ENCODE measurements around the gene FAH. TPM values are rescaled to one million over a fixed set of nuclear protein-coding genes. Genes with fewer than 3 reads are reported as not detected.

FAH gene
- total RNA-seq, 1 experiment from 2014 or later = 21.4 TPM

GRCh38 chr15:80208758-80209734, 56.2 kb downstream of the FAH start:
- no peak overlapping the region for H3K4me3 ChIP-seq (ENCODE audit: insufficient read depth, low read depth, low read length)
- DNase-seq = no peak
- no peaks in the 10 kb centered on the region for H3K27me3 ChIP-seq (ENCODE audit: control insufficient read depth, insufficient read depth, low read length)
- H3K36me3 ChIP-seq (replicated peaks; ENCODE audit: control insufficient read depth, insufficient read depth, low read length) = no peaks in the 10 kb centered on the region

GRCh38 chr15:80210611-80211573, 58.1 kb downstream of the FAH start:
- DNase-seq = no peak
- Histone ChIP-seq H3K4me3 (ENCODE audit: insufficient read depth, low read depth, low read length) (no peak overlapping the region), H3K27me3 (ENCODE audit: control insufficient read depth, insufficient read depth, low read length) (no peaks in the 10 kb centered on the region), H3K36me3 (replicated peaks; ENCODE audit: control insufficient read depth, insufficient read depth, low read length) (no peaks in the 10 kb centered on the region)

GRCh38 chr15:80211976-80212375, 59.2 kb downstream of the FAH start:
- no peak for DNase-seq
- no peak overlapping the region for H3K4me3 ChIP-seq (ENCODE audit: insufficient read depth, low read depth, low read length)
- no peaks in the 10 kb centered on the region for H3K27me3 ChIP-seq (ENCODE audit: control insufficient read depth, insufficient read depth, low read length)
- H3K36me3 ChIP-seq (replicated peaks; ENCODE audit: control insufficient read depth, insufficient read depth, low read length) = no peaks in the 10 kb centered on the region

- DNase-seq = no peak
- H3K36me3 ChIP-seq (replicated peaks; ENCODE audit: control insufficient read depth, insufficient read depth, low read length) = no peaks in the 10 kb centered on the region
- no peaks in the 10 kb centered on the region for H3K27me3 ChIP-seq (ENCODE audit: control insufficient read depth, insufficient read depth, low read length)
- H3K4me3 ChIP-seq (ENCODE audit: insufficient read depth, low read depth, low read length) = no peak overlapping the region
Observed at GRCh38 chr15:80214910-80215309, 62.1 kb downstream of the FAH start.

GRCh38 chr15:80216141-80216540, 63.3 kb downstream of the FAH start:
- H3K36me3 ChIP-seq (replicated peaks; ENCODE audit: control insufficient read depth, insufficient read depth, low read length) = no peaks in the 10 kb centered on the region
- H3K27me3 ChIP-seq (ENCODE audit: control insufficient read depth, insufficient read depth, low read length) = no peaks in the 10 kb centered on the region
- no peak for DNase-seq
- no peak overlapping the region for H3K4me3 ChIP-seq (ENCODE audit: insufficient read depth, low read depth, low read length)

- H3K27me3 ChIP-seq (ENCODE audit: control insufficient read depth, insufficient read depth, low read length) = no peaks in the 10 kb centered on the region
Observed at GRCh38 chr15:80216911-80217310, 64.1 kb downstream of the FAH start.

GRCh38 chr15:80217327-80217900, 64.6 kb downstream of the FAH start:
- Histone ChIP-seq H3K36me3 (replicated peaks; ENCODE audit: control insufficient read depth, insufficient read depth, low read length) (no peaks in the 10 kb centered on the region), H3K4me3 (ENCODE audit: insufficient read depth, low read depth, low read length) (no peak overlapping the region), H3K27me3 (ENCODE audit: control insufficient read depth, insufficient read depth, low read length) (no peaks in the 10 kb centered on the region)
- no peak for DNase-seq

More at GRCh38 chr15:80216911-80217310, 64.1 kb downstream of the FAH start:
- Histone ChIP-seq H3K36me3 (replicated peaks; ENCODE audit: control insufficient read depth, insufficient read depth, low read length) (no peaks in the 10 kb centered on the region), H3K4me3 (ENCODE audit: insufficient read depth, low read depth, low read length) (no peak overlapping the region)
- DNase-seq = no peak

- DNase-seq = no peak
- H3K4me3 ChIP-seq (ENCODE audit: insufficient read depth, low read depth, low read length) = no peak overlapping the region
- H3K36me3 ChIP-seq (replicated peaks; ENCODE audit: control insufficient read depth, insufficient read depth, low read length) = no peaks in the 10 kb centered on the region
- no peaks in the 10 kb centered on the region for H3K27me3 ChIP-seq (ENCODE audit: control insufficient read depth, insufficient read depth, low read length)
Observed at GRCh38 chr15:80219955-80220354, 67.2 kb downstream of the FAH start.

GRCh38 chr15:80228959-80229610, 76.3 kb downstream of the FAH start:
- H3K27me3 ChIP-seq (ENCODE audit: control insufficient read depth, insufficient read depth, low read length) = no peaks in the 10 kb centered on the region
- H3K4me3 ChIP-seq (ENCODE audit: insufficient read depth, low read depth, low read length) = no peak overlapping the region
- DNase-seq = no peak
- H3K36me3 ChIP-seq (replicated peaks; ENCODE audit: control insufficient read depth, insufficient read depth, low read length) = no peaks in the 10 kb centered on the region

- Histone ChIP-seq H3K27me3 (ENCODE audit: control insufficient read depth, insufficient read depth, low read length) (no peaks in the 10 kb centered on the region), H3K4me3 (ENCODE audit: insufficient read depth, low read depth, low read length) (no peak overlapping the region), H3K36me3 (replicated peaks; ENCODE audit: control insufficient read depth, insufficient read depth, low read length) (no peaks in the 10 kb centered on the region)
- no peak for DNase-seq
Observed at GRCh38 chr15:80231371-80231770, 78.6 kb downstream of the FAH start.

- no peak for DNase-seq
- no peaks in the 10 kb centered on the region for H3K27me3 ChIP-seq (ENCODE audit: control insufficient read depth, insufficient read depth, low read length)
- no peaks in the 10 kb centered on the region for H3K36me3 ChIP-seq (replicated peaks; ENCODE audit: control insufficient read depth, insufficient read depth, low read length)
- no peak overlapping the region for H3K4me3 ChIP-seq (ENCODE audit: insufficient read depth, low read depth, low read length)
Observed at GRCh38 chr15:80233581-80233980, 80.8 kb downstream of the FAH start.

- peak; percentile 56 for DNase-seq
- Histone ChIP-seq H3K27me3 (ENCODE audit: control insufficient read depth, insufficient read depth, low read length) (no peaks in the 10 kb centered on the region), H3K4me3 (ENCODE audit: insufficient read depth, low read depth, low read length) (no peak overlapping the region), H3K36me3 (replicated peaks; ENCODE audit: control insufficient read depth, insufficient read depth, low read length) (no peaks in the 10 kb centered on the region)
Observed at GRCh38 chr15:80234883-80235282, 82.1 kb downstream of the FAH start.

Data from H7 (cell line).